Ovary (tissue), 9 donors: ENCODE measurements around the gene SERTAD4. TPM values are rescaled to one million over a fixed set of nuclear protein-coding genes. Genes with fewer than 3 reads are reported as not detected.

Experiments used
- DNase-seq, 5 donors: peaks; one replicate each; pipeline ENCODE4 v3.0.0-alpha.2; 2019 to 2020
- H3K27ac ChIP-seq, 2 donors: fragments of 200-600 bp; one replicate each; pipeline versions ENCODE4 v1.5.1 to v1.8.0; 2019 to 2022
- H3K27me3 ChIP-seq: fragments of 200-600 bp; one replicate; pipeline ENCODE4 v1.8.0; 2022
- H3K36me3 ChIP-seq: fragments of 200-600 bp; sonication (generic); one replicate; pipeline ENCODE4 v1.5.1; 2019
- H3K4me1 ChIP-seq: one replicate; pipeline ENCODE4 v1.8.1; 2013; ENCODE audit warnings: mild to moderate bottlenecking, moderate library complexity; ENCODE audit not compliant: insufficient read depth
- H3K4me3 ChIP-seq: fragments of 200-600 bp; sonication (generic); one replicate; pipeline ENCODE4 v1.5.1; 2017
- H3K9me3 ChIP-seq, 2 donors: fragments of 200-600 bp in 1 of 2; sonication (generic) in 1 of 2; one replicate each; pipeline versions ENCODE4 v1.5.1 to v1.8.1; 2013 to 2019; ENCODE audit warnings: mild to moderate bottlenecking in 1 of 2, moderate library complexity in 1 of 2
- CTCF ChIP-seq, 3 donors: fragments of 450-650 bp in 2 of 3; fragments of 200-600 bp in 1 of 3; IDR thresholded peaks; one replicate each; pipeline versions ENCODE4 v1.5.1 to v1.8.0; 2016 to 2022; ENCODE audit warnings: antibody characterized with exemption in 3 of 3, mild to moderate bottlenecking in 1 of 3
- EP300 ChIP-seq: sonication (generic); formaldehyde crosslinking; IDR thresholded peaks from one replicate; pipeline ENCODE4 v1.6.1; 2017; ENCODE audit warnings: antibody characterized with exemption
- POLR2A ChIP-seq: fragments of 450-650 bp; IDR thresholded peaks from one replicate; pipeline ENCODE4 v1.6.1; 2017; ENCODE audit warnings: antibody characterized with exemption, mild to moderate bottlenecking, moderate library complexity
- WGBS, 3 donors: extraction: QIAGEN DNeasy Blood & Tissue Kit in 1 of 3; methylation state at CpG; one replicate each; pipeline versions ENCODE4 v1.1.5 to v1.1.7; 2013 to 2017; 5-methylcytosine and 5-hydroxymethylcytosine counted together
- intact Hi-C, 4 donors: fragments of 100-400 bp; cut with DNase I; formaldehyde crosslinking; loops; one replicate each; pipeline versions ENCODE4 v1.11.0 to v1.15.1; 2022 to 2023
- polyA plus RNA-seq, 2 donors: library from polyadenylated mRNA; stranded (reverse); fragments of 200-250 nt in 1 of 2; fragments of 350-450 nt in 1 of 2; fragmentation: Illumina TruSeq in 1 of 2; extraction: RNeasy Lipid Tissue Mini Kit (QIAGEN cat#74804) in 1 of 2; gene quantifications; one replicate each; pipeline ENCODE4 v1.2.3, GENCODE V29; 2013 to 2014
- total RNA-seq, 7 donors: library from RNA; depleted of rRNA in 2 of 7; stranded (reverse); fragments of >200 nt in 2 of 7; fragmentation: NEBNext Ultra II Directional in 3 of 7; extraction: Animal tissue kit (Norgen Biotek cat#: 25700) in 3 of 7; gene quantifications; one replicate each; pipeline versions ENCODE4 v1.1.0 to v1.2.4, GENCODE V29; 2016 to 2023
- donor health status: DM: no; HTN: no; CAD: no; lungs with moderate emphysema.
- donor health status: DM: no; HTN: no; CAD: no.
- donor health status: Bipolar disorder and iron deficiency.
- donor health status: DM: yes; HTN: yes; CAD: no.
- donor health status: DM: no; HTN: no; CAD: no.
- donor health status: DM: yes; HTN: yes; CAD: no.

The SERTAD4 gene
- total and polyA plus RNA-seq, 9 donors = 1.8 to 6.5 (median 2.1) TPM

- Histone ChIP-seq H3K36me3 (no peaks in the 10 kb centered on the region), H3K9me3 (no peaks in the 10 kb centered on the region), H3K4me1 (peaks cover 10% of the 10 kb centered on the region), H3K4me3 (peak overlapping the region; percentile 10), H3K27ac (peak overlapping the region in 1 of 2 donors; percentile 80), H3K27me3 (no peaks in the 10 kb centered on the region)
- 7 to 13% (median 11%) methylated on average over 5 of the region's 5 CpGs for WGBS, 3 donors
- no peak for TF ChIP-seq CTCF (IDR thresholded peaks at IDR 0.05)
- TF ChIP-seq EP300 = no peak
- no peak for TF ChIP-seq POLR2A
- DNase-seq = no peak
- intact Hi-C loops = no loop called here
Observed at GRCh38 chr1:210237479-210237878, 4.9 kb downstream of the SERTAD4 start.

GRCh38 chr1:210237981-210238380, 5.4 kb downstream of the SERTAD4 start:
- Histone ChIP-seq H3K27ac (peak overlapping the region in 1 of 2 donors; percentile 80), H3K27me3 (no peaks in the 10 kb centered on the region), H3K4me1 (peaks cover 10% of the 10 kb centered on the region), H3K9me3 (no peaks in the 10 kb centered on the region), H3K36me3 (no peaks in the 10 kb centered on the region), H3K4me3 (no peak overlapping the region)
- peak in 1 of 5 donors; percentile 33 for DNase-seq
- WGBS, 3 donors = 43 to 45% (median 44%) methylated on average over 7 to 8 of the region's 8 CpGs
- intact Hi-C loops = no loop called here
- no peak for TF ChIP-seq EP300
- TF ChIP-seq CTCF (IDR thresholded peaks at IDR 0.05) = no peak
- TF ChIP-seq POLR2A = no peak

GRCh38 chr1:210239349-210240111, 6.9 kb downstream of the SERTAD4 start:
- no peaks in the 10 kb centered on the region for H3K36me3 ChIP-seq
- no peaks in the 10 kb centered on the region for H3K27me3 ChIP-seq
- no peak for TF ChIP-seq POLR2A
- TF ChIP-seq EP300 = no peak
- TF ChIP-seq CTCF (IDR thresholded peaks at IDR 0.05) = no peak
- no peaks in the 10 kb centered on the region for H3K9me3 ChIP-seq
- peaks cover 7% of the 10 kb centered on the region for H3K4me1 ChIP-seq
- WGBS, 3 donors = 23 to 27% (median 26%) methylated on average over 7 of the region's 7 CpGs
- DNase-seq = peak in 1 of 5 donors; percentile 47
- no peak overlapping the region for H3K4me3 ChIP-seq
- intact Hi-C loops = no loop called here
- H3K27ac ChIP-seq = no peak overlapping the region

- DNase-seq = no peak
- Histone ChIP-seq H3K27ac (no peak overlapping the region), H3K9me3 (no peaks in the 10 kb centered on the region), H3K4me1 (peaks cover 7% of the 10 kb centered on the region), H3K4me3 (no peak overlapping the region), H3K36me3 (no peaks in the 10 kb centered on the region), H3K27me3 (no peaks in the 10 kb centered on the region)
- TF ChIP-seq POLR2A (no peak), EP300 (no peak), CTCF (IDR thresholded peaks at IDR 0.05) (no peak)
- WGBS, 3 donors = 94 to 95% (median 95%) methylated on average over 5 of the region's 5 CpGs
- intact Hi-C loops = no loop called here
Observed at GRCh38 chr1:210241121-210241520, 8.5 kb downstream of the SERTAD4 start.
